Measurements from ENCODE around the gene EPB41L1.
"Not testable (repeated sequence)": the region's sequence is repeated elsewhere in the genome, so short reads cannot be mapped to it uniquely, and the experiment has no call there.

EPB41L1 gene

GRCh38 chr20:36126836-36127527 is 27.6 kb upstream of the EPB41L1 start:
- DNase-seq: no peak

GRCh38 chr20:36128463-36129159 is 25.9 kb upstream of the EPB41L1 start:
- DNase-seq: no peak

- DNase-seq: no peak
Observed at GRCh38 chr20:36129160-36129543, 25.4 kb upstream of the EPB41L1 start.

GRCh38 chr20:36130390-36130789 is 24.1 kb upstream of the EPB41L1 start:
- no peak for DNase-seq

GRCh38 chr20:36132802-36133211 is 21.7 kb upstream of the EPB41L1 start:
- DNase-seq: no peak

- DNase-seq: no peak
Observed at GRCh38 chr20:36133821-36134220, 20.7 kb upstream of the EPB41L1 start.

- no peak for DNase-seq
Observed at GRCh38 chr20:36135159-36135558, 19.4 kb upstream of the EPB41L1 start.

GRCh38 chr20:36135821-36136220 is 18.7 kb upstream of the EPB41L1 start:
- DNase-seq: no peak

- DNase-seq: not testable (repeated sequence)
Observed at GRCh38 chr20:36137313-36137712, 17.2 kb upstream of the EPB41L1 start.

GRCh38 chr20:36141310-36141709 is 13.2 kb upstream of the EPB41L1 start:
- DNase-seq: no peak

- no peak for DNase-seq
Observed at GRCh38 chr20:36144336-36144735, 10.2 kb upstream of the EPB41L1 start.

GRCh38 chr20:36145877-36146707 is 8.4 kb upstream of the EPB41L1 start:
- DNase-seq: no peak

GRCh38 chr20:36147690-36148089 is 6.8 kb upstream of the EPB41L1 start:
- DNase-seq: no peak

GRCh38 chr20:36148439-36148838 is 6.1 kb upstream of the EPB41L1 start:
- no peak for DNase-seq

- DNase-seq: no peak
Observed at GRCh38 chr20:36149012-36149411, 5.5 kb upstream of the EPB41L1 start.

GRCh38 chr20:36149469-36149868 is 5.1 kb upstream of the EPB41L1 start:
- DNase-seq: no peak

- DNase-seq: no peak
Observed at GRCh38 chr20:36150489-36150846, 4.1 kb upstream of the EPB41L1 start.

- DNase-seq: no peak
Observed at GRCh38 chr20:36150847-36151539, 3.5 kb upstream of the EPB41L1 start.

- no peak for DNase-seq
Observed at GRCh38 chr20:36152261-36152660, 2.3 kb upstream of the EPB41L1 start.

GRCh38 chr20:36153204-36153603 is 1.3 kb upstream of the EPB41L1 start:
- no peak for DNase-seq

- DNase-seq: peak; percentile 25
Observed at GRCh38 chr20:36153736-36154699, 522 bp upstream of the EPB41L1 start.

- no peak for DNase-seq
Observed at GRCh38 chr20:36155629-36155971, 1.1 kb downstream of the EPB41L1 start.
